Ishikawa (cell line): Measurements from ENCODE around the gene SUCLG1.

ENCODE experiments used
- CEBPB ChIP-seq: IDR thresholded peaks from 2 replicates; pipeline ENCODE4 v1.6.1; 2012
- CREB1 ChIP-seq: IDR thresholded peaks from 2 replicates; pipeline ENCODE4 v1.6.1; 2012; ENCODE audit warnings: low read depth
- EGR1 ChIP-seq: IDR thresholded peaks from 2 replicates; pipeline ENCODE4 v1.6.1; 2012
- EP300 ChIP-seq: IDR thresholded peaks from 2 replicates; pipeline ENCODE4 v1.6.1; 2012; ENCODE audit warnings: borderline replicate concordance
- FOXM1 ChIP-seq: IDR thresholded peaks from 2 replicates; pipeline ENCODE4 v1.6.1; 2012; ENCODE audit warnings: low read depth, borderline replicate concordance
- MAX ChIP-seq: IDR thresholded peaks from 2 replicates; pipeline ENCODE4 v1.6.1; 2012
- NFIC ChIP-seq: IDR thresholded peaks from 2 replicates; pipeline ENCODE4 v1.6.1; 2012
- RAD21 ChIP-seq: IDR thresholded peaks from 2 replicates; pipeline ENCODE4 v1.6.1; 2012; ENCODE audit warnings: low read depth
- REST ChIP-seq: IDR thresholded peaks from 2 replicates; pipeline ENCODE4 v1.6.1; 2012; ENCODE audit warnings: low read depth, mild to moderate bottlenecking
- TAF1 ChIP-seq: IDR thresholded peaks from 2 replicates; pipeline ENCODE4 v1.6.1; 2012; ENCODE audit warnings: low read depth, mild to moderate bottlenecking
- TCF12 ChIP-seq: IDR thresholded peaks from 2 replicates; pipeline ENCODE4 v1.6.1; 2012; ENCODE audit warnings: low read depth
- TEAD4 ChIP-seq: IDR thresholded peaks from 2 replicates; pipeline ENCODE4 v1.6.1; 2012
- USF1 ChIP-seq: IDR thresholded peaks from 2 replicates; pipeline ENCODE4 v1.6.1; 2012
- YY1 ChIP-seq: IDR thresholded peaks from 2 replicates; pipeline ENCODE4 v1.6.1; 2012; ENCODE audit warnings: low read depth
- ZBTB7A ChIP-seq: IDR thresholded peaks from 2 replicates; pipeline ENCODE4 v1.6.1; 2012; ENCODE audit warnings: low read depth

The SUCLG1 gene

DNA sequence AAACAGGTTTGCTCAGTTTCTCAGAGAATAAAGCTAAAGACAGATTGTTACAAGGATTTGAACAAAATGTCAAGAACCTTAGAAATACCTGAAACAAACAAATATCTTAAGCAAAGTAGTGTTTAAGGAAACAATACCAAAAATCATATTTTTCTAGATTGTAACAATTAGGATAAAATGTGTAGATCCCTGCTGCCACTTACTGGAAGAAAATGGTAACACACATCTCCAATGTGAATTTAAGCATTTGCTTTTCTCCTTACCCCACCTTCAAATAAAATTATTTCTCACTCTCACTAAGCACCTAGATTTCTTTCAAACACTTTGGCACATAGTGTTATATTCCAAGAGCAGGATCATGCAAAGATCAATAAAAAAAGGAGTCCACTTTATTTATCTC is 34.9 kb downstream of the SUCLG1 start:
- TF ChIP-seq RAD21 = peak; percentile 37; the same call in 1 of the 2 replicates
- no peak for TF ChIP-seq NFIC

- TF ChIP-seq TEAD4 = no peak
- no peak for TF ChIP-seq CEBPB
- no peak for TF ChIP-seq RAD21
- no peak for TF ChIP-seq REST
- no peak for TF ChIP-seq TCF12
- no peak for TF ChIP-seq YY1
- TF ChIP-seq EGR1 = no peak
- no peak for TF ChIP-seq NFIC
- no peak for TF ChIP-seq EP300
- no peak for TF ChIP-seq USF1
- TF ChIP-seq FOXM1 = no peak
Measured at GRCh38 chr2:84421791-84422190, 37.3 kb downstream of the SUCLG1 start.

DNA sequence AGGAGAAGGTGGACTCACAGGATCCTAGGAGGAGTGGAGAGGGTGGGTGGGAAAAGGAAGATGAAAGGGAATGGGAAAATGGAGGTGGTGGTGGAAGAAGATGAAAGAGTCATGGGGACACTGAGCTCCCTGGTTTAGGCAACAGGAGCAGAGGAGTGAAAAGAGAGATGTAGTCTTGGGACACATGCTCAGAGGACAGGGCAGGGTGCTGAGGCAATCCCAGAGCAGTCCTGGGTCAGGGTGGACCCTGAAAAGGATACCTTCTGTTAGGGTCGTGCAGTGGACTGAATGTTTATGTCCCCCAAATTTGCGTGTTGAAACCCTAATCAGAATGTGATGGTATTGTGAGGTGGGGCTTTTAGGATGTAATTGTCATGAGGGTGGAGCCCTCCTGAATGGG is 37.9 kb downstream of the SUCLG1 start:
- no peak for TF ChIP-seq ZBTB7A

- TF ChIP-seq RAD21 (no peak), USF1 (no peak), CREB1 (no peak), TAF1 (no peak), YY1 (no peak), CEBPB (no peak), REST (no peak), TCF12 (no peak), FOXM1 (no peak), EP300 (no peak), ZBTB7A (no peak), EGR1 (no peak), MAX (no peak), NFIC (no peak), TEAD4 (no peak)
Measured at GRCh38 chr2:84417453-84418145, 41.5 kb downstream of the SUCLG1 start.

GRCh38 chr2:84409531-84409930 is 49.5 kb downstream of the SUCLG1 start:
- TF ChIP-seq USF1 (no peak), TEAD4 (no peak), FOXM1 (no peak), EGR1 (no peak)

DNA sequence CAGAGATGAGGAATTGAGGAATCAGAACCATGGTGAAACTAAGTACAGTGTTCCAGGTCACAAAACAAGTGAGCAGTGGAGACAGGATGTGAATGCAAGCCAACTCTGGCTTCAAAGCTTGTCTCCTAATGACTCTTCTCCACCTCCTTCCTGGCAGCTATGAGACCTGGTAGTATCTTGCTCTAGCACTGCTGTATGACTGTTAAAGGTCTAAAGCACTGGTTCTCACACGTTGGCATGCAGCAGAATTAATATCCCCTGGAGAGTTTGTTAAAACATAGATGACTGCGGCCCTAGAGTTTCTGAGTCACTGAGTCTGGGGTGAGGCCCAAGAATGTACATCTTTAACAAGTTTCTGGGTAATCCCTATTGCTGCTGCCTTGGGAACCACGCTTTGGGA is 63.3 kb downstream of the SUCLG1 start:
- TF ChIP-seq TAF1 (no peak), NFIC (no peak), EGR1 (no peak), CREB1 (no peak), ZBTB7A (no peak), RAD21 (no peak)

DNA sequence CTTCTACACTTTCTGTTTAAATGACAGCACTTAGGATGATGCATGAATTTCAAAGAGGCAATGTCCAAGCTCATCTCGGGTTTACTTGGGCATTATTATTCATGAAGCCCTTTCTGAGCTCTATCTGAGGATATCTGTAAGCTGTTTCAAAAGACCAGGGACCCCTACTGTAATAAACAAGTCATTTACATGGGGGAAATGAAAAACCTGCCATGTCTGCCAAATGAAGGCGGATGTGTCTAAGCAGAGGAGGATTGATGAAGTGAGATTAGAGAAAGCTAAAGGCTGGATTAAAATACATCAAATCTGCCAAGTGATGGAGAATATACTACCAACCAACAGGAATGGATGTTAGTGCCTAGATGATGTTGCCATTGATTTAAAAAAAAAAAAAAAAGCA is 64.5 kb downstream of the SUCLG1 start:
- TF ChIP-seq CREB1 (no peak), FOXM1 (no peak), REST (no peak), MAX (no peak), EGR1 (no peak), USF1 (no peak), TCF12 (no peak)
